Transverse colon (tissue), 4 donors: ENCODE measurements around the gene TTC36.
"Not testable (repeated sequence)": the region's sequence is repeated elsewhere in the genome, so short reads cannot be mapped to it uniquely, and the experiment has no call there.

Experiments used
- EP300 ChIP-seq: sonication (generic); formaldehyde crosslinking; IDR thresholded peaks from one replicate; pipeline ENCODE4 v1.6.1; 2017; ENCODE audit warnings: antibody characterized with exemption, low read depth
- POLR2AphosphoS5 ChIP-seq, 3 donors: sonication (generic); formaldehyde crosslinking; IDR thresholded peaks; one replicate each; pipeline ENCODE4 v1.6.1; 2016; ENCODE audit warnings: antibody characterized with exemption in 3 of 3
- TF ChIP-seq, protein P1 (sequence below), 5 experiments: fragments of 200-600 bp in 3 of 5; fragments of 450-650 bp in 2 of 5; sonication (generic) in 3 of 5; IDR thresholded peaks; 1 replicate in 2 of 5; 2 replicates in 3 of 5; pipeline ENCODE4 v1.5.1; 2016 to 2017; ENCODE audit warnings: antibody characterized with exemption in 5 of 5, inconsistent platforms in 3 of 5, mild to moderate bottlenecking in 2 of 5, moderate library complexity in 1 of 5

DNA sequence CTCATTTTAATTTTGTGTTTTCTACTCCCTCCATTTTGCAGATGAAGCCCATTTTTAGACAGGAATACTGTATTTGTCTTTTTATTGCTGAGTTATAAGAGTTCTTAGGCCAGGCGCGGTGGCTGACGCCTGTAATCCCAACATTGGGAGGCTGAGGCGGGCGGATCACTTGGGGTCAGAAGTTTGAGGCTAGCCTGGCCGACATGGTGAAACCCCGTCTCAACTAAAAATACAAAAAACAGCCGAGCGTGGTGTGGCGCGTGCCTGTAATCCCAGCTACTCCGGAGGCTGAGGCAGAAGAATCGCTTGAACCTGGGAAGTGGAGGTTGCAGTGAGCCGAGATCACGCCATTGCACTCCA, 44.4 kb downstream of the TTC36 start:
- TF ChIP-seq, protein P1, sequence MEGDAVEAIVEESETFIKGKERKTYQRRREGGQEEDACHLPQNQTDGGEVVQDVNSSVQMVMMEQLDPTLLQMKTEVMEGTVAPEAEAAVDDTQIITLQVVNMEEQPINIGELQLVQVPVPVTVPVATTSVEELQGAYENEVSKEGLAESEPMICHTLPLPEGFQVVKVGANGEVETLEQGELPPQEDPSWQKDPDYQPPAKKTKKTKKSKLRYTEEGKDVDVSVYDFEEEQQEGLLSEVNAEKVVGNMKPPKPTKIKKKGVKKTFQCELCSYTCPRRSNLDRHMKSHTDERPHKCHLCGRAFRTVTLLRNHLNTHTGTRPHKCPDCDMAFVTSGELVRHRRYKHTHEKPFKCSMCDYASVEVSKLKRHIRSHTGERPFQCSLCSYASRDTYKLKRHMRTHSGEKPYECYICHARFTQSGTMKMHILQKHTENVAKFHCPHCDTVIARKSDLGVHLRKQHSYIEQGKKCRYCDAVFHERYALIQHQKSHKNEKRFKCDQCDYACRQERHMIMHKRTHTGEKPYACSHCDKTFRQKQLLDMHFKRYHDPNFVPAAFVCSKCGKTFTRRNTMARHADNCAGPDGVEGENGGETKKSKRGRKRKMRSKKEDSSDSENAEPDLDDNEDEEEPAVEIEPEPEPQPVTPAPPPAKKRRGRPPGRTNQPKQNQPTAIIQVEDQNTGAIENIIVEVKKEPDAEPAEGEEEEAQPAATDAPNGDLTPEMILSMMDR (IDR thresholded peaks at IDR 0.05) = peak in 1 of 5 experiments; percentile 13
- TF ChIP-seq EP300; POLR2AphosphoS5 (IDR thresholded peaks at IDR 0.05): not testable (repeated sequence)
